Measurements from ENCODE around the gene PJA1.

- TF ChIP-seq CTCF (IDR thresholded peaks at IDR 0.05) = no peak
- TF ChIP-seq POLR2A (IDR thresholded peaks at IDR 0.05) = no peak
- no peak for TF ChIP-seq POLR2AphosphoS5 (IDR thresholded peaks at IDR 0.05)
Observed at GRCh38 chrX:69151866-69152284, 13.4 kb downstream of the PJA1 start.

Data from prostate gland (tissue), 2 donors.